Measurements from ENCODE around the gene RRP8. TPM values are rescaled to one million over a fixed set of nuclear protein-coding genes. Genes with fewer than 3 reads are reported as not detected.
A peak's percentile ranks its signal among the peaks of the same experiment; 100 is the strongest.

The RRP8 gene
- total and polyA plus RNA-seq, 9 of the 15 experiments (the other 6 are each of a cell fraction or from before 2014, with no cell fraction given) = 5.7 to 47.3 (median 32.6) TPM

DNA sequence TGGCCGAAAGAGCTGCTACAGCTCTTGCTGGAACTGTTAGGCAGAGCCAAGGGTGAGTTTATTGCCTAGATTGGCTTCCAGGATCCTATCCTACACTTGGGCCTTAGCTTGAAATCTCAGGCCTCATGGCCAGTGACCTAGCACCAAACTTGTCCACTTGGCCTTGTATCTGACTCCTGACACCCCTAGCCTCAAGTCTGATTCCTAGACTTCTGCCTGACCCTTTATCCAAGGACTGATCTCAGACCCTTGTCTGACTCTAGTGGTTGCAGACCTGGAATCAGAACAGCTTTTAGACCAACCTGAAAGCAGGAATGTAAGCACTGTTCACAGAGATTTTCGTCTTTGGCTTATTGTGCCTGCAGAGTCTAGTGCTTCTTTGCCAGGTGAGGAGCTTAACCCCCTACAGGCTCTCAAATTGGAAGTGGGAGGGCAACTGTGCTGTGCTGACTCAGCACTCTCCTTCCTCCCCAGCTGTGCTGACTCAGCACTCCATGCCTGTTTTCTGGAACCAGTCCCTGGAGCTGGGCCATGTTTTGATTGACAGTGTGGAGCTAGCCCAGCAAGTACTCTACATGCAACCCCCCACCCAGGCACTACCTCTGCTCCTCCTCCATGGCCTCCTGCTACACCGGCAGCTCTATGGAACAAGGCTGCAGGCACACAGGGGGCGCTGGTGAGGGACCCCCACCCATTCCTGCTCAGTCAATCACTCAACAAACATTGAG lies 35.1 kb downstream of the RRP8 start (continued):
- TF ChIP-seq KDM1A (IDR thresholded peaks at IDR 0.05) = peak; percentile 70 to 78; a peak in 3 of 4 replicates
- peak in 1 of 2 experiments; percentile 51; a peak in 2 of 4 replicates for TF ChIP-seq NONO (IDR thresholded peaks at IDR 0.05; ENCODE audit: low read depth in 2 of 2, low read length in 1 of 2)
- no peak for TF ChIP-seq HDAC8 (tag; IDR thresholded peaks at IDR 0.05)
- TF ChIP-seq ARID2 (IDR thresholded peaks at IDR 0.05) = no peak
- TF ChIP-seq MECOM (CRISPR knock-in tag; IDR thresholded peaks at IDR 0.05) = 0 out of 2 replicates have a peak, but pooled peaks have one; percentile 39
- no peak for TF ChIP-seq ESRRB (CRISPR knock-in tag; IDR thresholded peaks at IDR 0.05; ENCODE audit: borderline replicate concordance)
- no peak for TF ChIP-seq TFAM (CRISPR knock-in tag; conservative IDR thresholded peaks at IDR 0.05)
- peak; percentile 59; the same call in 1 of the 2 replicates for TF ChIP-seq GATAD2B (IDR thresholded peaks at IDR 0.05; ENCODE audit: borderline replicate concordance)
- TF ChIP-seq ERF (CRISPR knock-in tag; IDR thresholded peaks at IDR 0.05) = no peak
- TF ChIP-seq ZNF764 (CRISPR knock-in tag; IDR thresholded peaks at IDR 0.05; ENCODE audit: low read depth) = no peak
- no peak for TF ChIP-seq HMG20A (CRISPR knock-in tag; conservative IDR thresholded peaks at IDR 0.05)
- TF ChIP-seq TCF7L2 (IDR thresholded peaks at IDR 0.05; ENCODE audit: low read depth, low read length) = no peak
- no peak for TF ChIP-seq SMC3 (conservative IDR thresholded peaks at IDR 0.05; ENCODE audit: insufficient read depth, low read depth, low read length)
- no peak for TF ChIP-seq BHLHE40 (IDR thresholded peaks at IDR 0.05; ENCODE audit: low read length)
- TF ChIP-seq, protein P1, sequence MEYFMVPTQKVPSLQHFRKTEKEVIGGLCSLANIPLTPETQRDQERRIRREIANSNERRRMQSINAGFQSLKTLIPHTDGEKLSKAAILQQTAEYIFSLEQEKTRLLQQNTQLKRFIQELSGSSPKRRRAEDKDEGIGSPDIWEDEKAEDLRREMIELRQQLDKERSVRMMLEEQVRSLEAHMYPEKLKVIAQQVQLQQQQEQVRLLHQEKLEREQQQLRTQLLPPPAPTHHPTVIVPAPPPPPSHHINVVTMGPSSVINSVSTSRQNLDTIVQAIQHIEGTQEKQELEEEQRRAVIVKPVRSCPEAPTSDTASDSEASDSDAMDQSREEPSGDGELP (CRISPR knock-in tag; IDR thresholded peaks at IDR 0.05; ENCODE audit: borderline replicate concordance) = peak; percentile 100
- TF ChIP-seq ZNF263 (CRISPR knock-in tag; IDR thresholded peaks at IDR 0.05; ENCODE audit: borderline replicate concordance) = peak; percentile 94
- TF ChIP-seq, protein P2, sequence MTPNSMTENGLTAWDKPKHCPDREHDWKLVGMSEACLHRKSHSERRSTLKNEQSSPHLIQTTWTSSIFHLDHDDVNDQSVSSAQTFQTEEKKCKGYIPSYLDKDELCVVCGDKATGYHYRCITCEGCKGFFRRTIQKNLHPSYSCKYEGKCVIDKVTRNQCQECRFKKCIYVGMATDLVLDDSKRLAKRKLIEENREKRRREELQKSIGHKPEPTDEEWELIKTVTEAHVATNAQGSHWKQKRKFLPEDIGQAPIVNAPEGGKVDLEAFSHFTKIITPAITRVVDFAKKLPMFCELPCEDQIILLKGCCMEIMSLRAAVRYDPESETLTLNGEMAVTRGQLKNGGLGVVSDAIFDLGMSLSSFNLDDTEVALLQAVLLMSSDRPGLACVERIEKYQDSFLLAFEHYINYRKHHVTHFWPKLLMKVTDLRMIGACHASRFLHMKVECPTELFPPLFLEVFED (CRISPR knock-in tag; conservative IDR thresholded peaks at IDR 0.05) = no peak; the same call in 1 of the 2 replicates
- no peak for TF ChIP-seq CBX2 (IDR thresholded peaks at IDR 0.05; ENCODE audit: insufficient read depth, low read length, poor library complexity, severe bottlenecking)
- peak; percentile 63; the same call in 1 of the 2 replicates for TF ChIP-seq ATF7 (IDR thresholded peaks at IDR 0.05)
- TF ChIP-seq ZNF444 (CRISPR knock-in tag; IDR thresholded peaks at IDR 0.05) = no peak
- no peak for TF ChIP-seq ZNF212 (CRISPR knock-in tag; IDR thresholded peaks at IDR 0.05)
- TF ChIP-seq HMGN3 (IDR thresholded peaks at IDR 0.05; ENCODE audit: borderline replicate concordance, extremely low read depth, insufficient read length, low read depth, low read length) = no peak
- TF ChIP-seq NFIC (IDR thresholded peaks at IDR 0.05) = peak; percentile 97
- no peak for TF ChIP-seq SMARCA5 (IDR thresholded peaks at IDR 0.05)
- TF ChIP-seq ZNF408 (CRISPR knock-in tag; IDR thresholded peaks at IDR 0.05; ENCODE audit: low read depth) = no peak
- TF ChIP-seq ZNF778 (CRISPR knock-in tag; IDR thresholded peaks at IDR 0.05) = no peak
- TF ChIP-seq NFXL1 (CRISPR knock-in tag; IDR thresholded peaks at IDR 0.05) = no peak
- no peak for TF ChIP-seq RBM17 (IDR thresholded peaks at IDR 0.05; ENCODE audit: borderline replicate concordance, low read depth, low read length)
- TF ChIP-seq PRMT5 (CRISPR knock-in tag; IDR thresholded peaks at IDR 0.05) = no peak
- TF ChIP-seq CTBP1 (IDR thresholded peaks at IDR 0.05; ENCODE audit: borderline replicate concordance) = peak; percentile 60

All from K562 (cell line).